ENCODE data around the gene PUSL1. TPM values are rescaled to one million over a fixed set of nuclear protein-coding genes. Genes with fewer than 3 reads are reported as not detected.

Gene PUSL1
- total RNA-seq, 1 donor from 2014 or later = 16.2 TPM

GRCh38 chr1:1351511-1352427 is 43.4 kb downstream of the PUSL1 start:
- peak overlapping the region; percentile 12 for H3K4me3 ChIP-seq
- peak in 1 of 2 donors; percentile 2 for ATAC-seq
- DNase-seq = no peak
- H3K27ac ChIP-seq = peak overlapping the region; percentile 39
- peaks cover 8% of the 10 kb centered on the region for H3K36me3 ChIP-seq
- peaks cover 35% of the 10 kb centered on the region for H3K27me3 ChIP-seq (ENCODE audit: low read depth)
- intact Hi-C loops (cut with DNase I) = no loop called here
- TF ChIP-seq CTCF (IDR thresholded peaks at IDR 0.05) = no peak
- H3K4me1 ChIP-seq = peaks cover 51% of the 10 kb centered on the region
- H3K9me3 ChIP-seq = no peaks in the 10 kb centered on the region

GRCh38 chr1:1352786-1353388 is 44.5 kb downstream of the PUSL1 start:
- no peak for DNase-seq
- H3K27me3 ChIP-seq (ENCODE audit: low read depth) = peaks cover 43% of the 10 kb centered on the region
- H3K9me3 ChIP-seq = no peaks in the 10 kb centered on the region
- peaks cover 8% of the 10 kb centered on the region for H3K36me3 ChIP-seq
- H3K27ac ChIP-seq = no peak overlapping the region
- no peak for TF ChIP-seq CTCF (IDR thresholded peaks at IDR 0.05)
- H3K4me1 ChIP-seq = peaks cover 39% of the 10 kb centered on the region
- no peak overlapping the region for H3K4me3 ChIP-seq
- no peak for ATAC-seq
- intact Hi-C loops (cut with DNase I) = no loop called here

- Histone ChIP-seq H3K4me1 (peaks cover 36% of the 10 kb centered on the region), H3K27ac (no peak overlapping the region), H3K36me3 (peaks cover 8% of the 10 kb centered on the region), H3K9me3 (no peaks in the 10 kb centered on the region), H3K4me3 (no peak overlapping the region), H3K27me3 (ENCODE audit: low read depth) (peaks cover 50% of the 10 kb centered on the region)
- DNase-seq (no peak), ATAC-seq (no peak)
- TF ChIP-seq CTCF (IDR thresholded peaks at IDR 0.05) = no peak
- intact Hi-C loops (cut with DNase I) = no loop called here
These were observed 45.2 kb downstream of the PUSL1 start for GRCh38 chr1:1353389-1354151.

- H3K9me3 ChIP-seq = no peaks in the 10 kb centered on the region
- ATAC-seq (no peak), DNase-seq (no peak)
- peaks cover 46% of the 10 kb centered on the region for H3K4me1 ChIP-seq
- H3K4me3 ChIP-seq = peak overlapping the region; percentile 39
- intact Hi-C loops (cut with DNase I) = no loop called here
- TF ChIP-seq CTCF (IDR thresholded peaks at IDR 0.05) = no peak
- H3K27ac ChIP-seq = no peak overlapping the region
- peaks cover 59% of the 10 kb centered on the region for H3K27me3 ChIP-seq (ENCODE audit: low read depth)
- peaks cover 8% of the 10 kb centered on the region for H3K36me3 ChIP-seq
These were observed 46.2 kb downstream of the PUSL1 start for GRCh38 chr1:1354271-1355247.
